ENCODE results near the gene EPB41L1.

Gene EPB41L1

GRCh38 chr20:36145877-36146707 is 8.4 kb upstream of the EPB41L1 start:
- no peak overlapping the region for H3K27ac ChIP-seq (ENCODE audit: low read depth, low read length, severe bottlenecking)
- H3K9me3 ChIP-seq (ENCODE audit: control insufficient read depth, low read length): no peaks in the 10 kb centered on the region
- WGBS, 2 experiments (ENCODE audit: insufficient coverage in 2 of 2): 87 to 89% methylated on average over 10 to 12 of the region's 12 CpGs

GRCh38 chr20:36147690-36148089 is 6.8 kb upstream of the EPB41L1 start:
- Histone ChIP-seq H3K9me3 (ENCODE audit: control insufficient read depth, low read length) (no peaks in the 10 kb centered on the region), H3K4me1 (ENCODE audit: control insufficient read depth, insufficient read depth, low read length, poor library complexity, severe bottlenecking) (peaks cover 10% of the 10 kb centered on the region), H3K36me3 (ENCODE audit: control insufficient read depth, insufficient read depth, low read length) (no peaks in the 10 kb centered on the region), H3K27ac (ENCODE audit: low read depth, low read length, severe bottlenecking) (no peak overlapping the region), H3K4me3 (ENCODE audit: extremely low read depth, insufficient read depth, low read length, poor library complexity, severe bottlenecking) (no peak overlapping the region)
- WGBS, 2 experiments (ENCODE audit: insufficient coverage in 2 of 2): 69 to 93% methylated on average over 3 of the region's 3 CpGs

More at GRCh38 chr20:36145877-36146707, 8.4 kb upstream of the EPB41L1 start:
- Histone ChIP-seq H3K4me1 (ENCODE audit: control insufficient read depth, insufficient read depth, low read length, poor library complexity, severe bottlenecking) (peaks cover 5% of the 10 kb centered on the region), H3K36me3 (ENCODE audit: control insufficient read depth, insufficient read depth, low read length) (no peaks in the 10 kb centered on the region), H3K4me3 (ENCODE audit: extremely low read depth, insufficient read depth, low read length, poor library complexity, severe bottlenecking) (no peak overlapping the region)

GRCh38 chr20:36148439-36148838 is 6.1 kb upstream of the EPB41L1 start:
- Histone ChIP-seq H3K4me1 (ENCODE audit: control insufficient read depth, insufficient read depth, low read length, poor library complexity, severe bottlenecking) (peaks cover 10% of the 10 kb centered on the region), H3K27ac (ENCODE audit: low read depth, low read length, severe bottlenecking) (no peak overlapping the region), H3K4me3 (ENCODE audit: extremely low read depth, insufficient read depth, low read length, poor library complexity, severe bottlenecking) (no peak overlapping the region), H3K36me3 (ENCODE audit: control insufficient read depth, insufficient read depth, low read length) (no peaks in the 10 kb centered on the region), H3K9me3 (ENCODE audit: control insufficient read depth, low read length) (no peaks in the 10 kb centered on the region)
- 92% methylated on average over 2 of the region's 2 CpGs for WGBS, 2 experiments (ENCODE audit: insufficient coverage in 2 of 2)

GRCh38 chr20:36149012-36149411 is 5.5 kb upstream of the EPB41L1 start:
- Histone ChIP-seq H3K36me3 (ENCODE audit: control insufficient read depth, insufficient read depth, low read length) (no peaks in the 10 kb centered on the region), H3K4me1 (ENCODE audit: control insufficient read depth, insufficient read depth, low read length, poor library complexity, severe bottlenecking) (peaks cover 15% of the 10 kb centered on the region), H3K4me3 (ENCODE audit: extremely low read depth, insufficient read depth, low read length, poor library complexity, severe bottlenecking) (no peak overlapping the region), H3K9me3 (ENCODE audit: control insufficient read depth, low read length) (no peaks in the 10 kb centered on the region), H3K27ac (ENCODE audit: low read depth, low read length, severe bottlenecking) (no peak overlapping the region)
- WGBS, 2 experiments (ENCODE audit: insufficient coverage in 2 of 2): 88 to 93% methylated on average over 1 to 3 of the region's 3 CpGs

- 73 to 75% methylated on average over 3 of the region's 3 CpGs for WGBS, 2 experiments (ENCODE audit: insufficient coverage in 2 of 2)
Measured at GRCh38 chr20:36149469-36149868, 5.1 kb upstream of the EPB41L1 start.

GRCh38 chr20:36150489-36150846 is 4.1 kb upstream of the EPB41L1 start:
- Histone ChIP-seq H3K4me1 (ENCODE audit: control insufficient read depth, insufficient read depth, low read length, poor library complexity, severe bottlenecking) (peaks cover 15% of the 10 kb centered on the region), H3K9me3 (ENCODE audit: control insufficient read depth, low read length) (no peaks in the 10 kb centered on the region), H3K4me3 (ENCODE audit: extremely low read depth, insufficient read depth, low read length, poor library complexity, severe bottlenecking) (no peak overlapping the region), H3K27ac (ENCODE audit: low read depth, low read length, severe bottlenecking) (no peak overlapping the region), H3K36me3 (ENCODE audit: control insufficient read depth, insufficient read depth, low read length) (no peaks in the 10 kb centered on the region)
- 90 to 92% methylated on average over 3 of the region's 3 CpGs for WGBS, 2 experiments (ENCODE audit: insufficient coverage in 2 of 2)

More at GRCh38 chr20:36149469-36149868, 5.1 kb upstream of the EPB41L1 start:
- H3K36me3 ChIP-seq (ENCODE audit: control insufficient read depth, insufficient read depth, low read length): no peaks in the 10 kb centered on the region
- H3K4me3 ChIP-seq (ENCODE audit: extremely low read depth, insufficient read depth, low read length, poor library complexity, severe bottlenecking): no peak overlapping the region
- H3K4me1 ChIP-seq (ENCODE audit: control insufficient read depth, insufficient read depth, low read length, poor library complexity, severe bottlenecking): peaks cover 15% of the 10 kb centered on the region
- no peaks in the 10 kb centered on the region for H3K9me3 ChIP-seq (ENCODE audit: control insufficient read depth, low read length)
- H3K27ac ChIP-seq (ENCODE audit: low read depth, low read length, severe bottlenecking): no peak overlapping the region

GRCh38 chr20:36150847-36151539 is 3.5 kb upstream of the EPB41L1 start:
- 81% methylated on average over 3 of the region's 4 CpGs; no CpG with 5 or more reads in 1 of the 2 experiments for WGBS, 2 experiments (ENCODE audit: insufficient coverage in 2 of 2)
- H3K4me3 ChIP-seq (ENCODE audit: extremely low read depth, insufficient read depth, low read length, poor library complexity, severe bottlenecking): no peak overlapping the region
- no peaks in the 10 kb centered on the region for H3K9me3 ChIP-seq (ENCODE audit: control insufficient read depth, low read length)
- H3K36me3 ChIP-seq (ENCODE audit: control insufficient read depth, insufficient read depth, low read length): no peaks in the 10 kb centered on the region
- peaks cover 15% of the 10 kb centered on the region for H3K4me1 ChIP-seq (ENCODE audit: control insufficient read depth, insufficient read depth, low read length, poor library complexity, severe bottlenecking)
- H3K27ac ChIP-seq (ENCODE audit: low read depth, low read length, severe bottlenecking): peak overlapping the region; percentile 41

- 55 to 71% methylated on average over 4 of the region's 4 CpGs for WGBS, 2 experiments (ENCODE audit: insufficient coverage in 2 of 2)
- H3K27ac ChIP-seq (ENCODE audit: low read depth, low read length, severe bottlenecking): no peak overlapping the region
- peaks cover 15% of the 10 kb centered on the region for H3K4me1 ChIP-seq (ENCODE audit: control insufficient read depth, insufficient read depth, low read length, poor library complexity, severe bottlenecking)
- no peaks in the 10 kb centered on the region for H3K36me3 ChIP-seq (ENCODE audit: control insufficient read depth, insufficient read depth, low read length)
- H3K4me3 ChIP-seq (ENCODE audit: extremely low read depth, insufficient read depth, low read length, poor library complexity, severe bottlenecking): no peak overlapping the region
- no peaks in the 10 kb centered on the region for H3K9me3 ChIP-seq (ENCODE audit: control insufficient read depth, low read length)
Measured at GRCh38 chr20:36152261-36152660, 2.3 kb upstream of the EPB41L1 start.

GRCh38 chr20:36153204-36153603 is 1.3 kb upstream of the EPB41L1 start:
- Histone ChIP-seq H3K36me3 (ENCODE audit: control insufficient read depth, insufficient read depth, low read length) (no peaks in the 10 kb centered on the region), H3K27ac (ENCODE audit: low read depth, low read length, severe bottlenecking) (no peak overlapping the region), H3K4me1 (ENCODE audit: control insufficient read depth, insufficient read depth, low read length, poor library complexity, severe bottlenecking) (peaks cover 15% of the 10 kb centered on the region), H3K9me3 (ENCODE audit: control insufficient read depth, low read length) (no peaks in the 10 kb centered on the region), H3K4me3 (ENCODE audit: extremely low read depth, insufficient read depth, low read length, poor library complexity, severe bottlenecking) (no peak overlapping the region)
- WGBS, 2 experiments (ENCODE audit: insufficient coverage in 2 of 2): 95 to 97% methylated on average over 4 of the region's 4 CpGs

- peak overlapping the region; percentile 70 for H3K4me3 ChIP-seq (ENCODE audit: extremely low read depth, insufficient read depth, low read length, poor library complexity, severe bottlenecking)
- WGBS, 2 experiments (ENCODE audit: insufficient coverage in 2 of 2): 5 to 12% methylated on average over 23 of the region's 43 CpGs
- no peak overlapping the region for H3K27ac ChIP-seq (ENCODE audit: low read depth, low read length, severe bottlenecking)
- H3K4me1 ChIP-seq (ENCODE audit: control insufficient read depth, insufficient read depth, low read length, poor library complexity, severe bottlenecking): peaks cover 15% of the 10 kb centered on the region
- H3K36me3 ChIP-seq (ENCODE audit: control insufficient read depth, insufficient read depth, low read length): no peaks in the 10 kb centered on the region
- no peaks in the 10 kb centered on the region for H3K9me3 ChIP-seq (ENCODE audit: control insufficient read depth, low read length)
Measured at GRCh38 chr20:36153736-36154699, 522 bp upstream of the EPB41L1 start.
